ENCODE measurements around the gene RABL6.

DNA sequence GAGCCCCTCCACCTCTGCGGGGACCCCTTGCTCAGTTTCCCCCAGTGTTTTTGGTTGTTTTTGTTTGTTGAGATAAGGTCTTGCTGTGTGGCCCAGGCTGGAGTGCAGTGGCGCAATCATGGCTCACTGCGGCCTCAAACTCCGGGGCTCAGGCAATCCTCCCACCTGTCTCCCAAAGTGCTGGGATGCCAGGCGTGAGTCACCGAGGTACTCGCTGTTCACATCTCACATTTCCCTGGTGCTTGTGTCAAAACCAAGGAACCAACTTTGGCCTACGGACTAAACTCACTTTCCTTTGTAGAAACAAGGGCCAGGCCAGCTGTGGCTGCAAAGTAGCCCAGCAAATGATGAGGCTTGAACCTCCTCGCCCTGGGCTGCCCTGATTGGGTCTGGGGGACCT is 24.8 kb downstream of the RABL6 start:
- no peak for TF ChIP-seq CTCF (IDR thresholded peaks at IDR 0.05)
- no peak for TF ChIP-seq POLR2A (IDR thresholded peaks at IDR 0.05)
- no peak for TF ChIP-seq EP300 (IDR thresholded peaks at IDR 0.05)
- TF ChIP-seq POLR2AphosphoS5 (IDR thresholded peaks at IDR 0.05), result no peak

All from suprapubic skin (tissue), 4 donors.